Left forelimb (tissue), 1 donor: ENCODE results near the gene FRMD6.
A peak's percentile ranks its signal among the peaks of the same experiment; 100 is the strongest.

Source experiments
- DNase-seq: peaks from one replicate; pipeline ENCODE4 v3.0.0-alpha.2; 2018; ENCODE audit warnings: low spot score

Gene FRMD6

DNA sequence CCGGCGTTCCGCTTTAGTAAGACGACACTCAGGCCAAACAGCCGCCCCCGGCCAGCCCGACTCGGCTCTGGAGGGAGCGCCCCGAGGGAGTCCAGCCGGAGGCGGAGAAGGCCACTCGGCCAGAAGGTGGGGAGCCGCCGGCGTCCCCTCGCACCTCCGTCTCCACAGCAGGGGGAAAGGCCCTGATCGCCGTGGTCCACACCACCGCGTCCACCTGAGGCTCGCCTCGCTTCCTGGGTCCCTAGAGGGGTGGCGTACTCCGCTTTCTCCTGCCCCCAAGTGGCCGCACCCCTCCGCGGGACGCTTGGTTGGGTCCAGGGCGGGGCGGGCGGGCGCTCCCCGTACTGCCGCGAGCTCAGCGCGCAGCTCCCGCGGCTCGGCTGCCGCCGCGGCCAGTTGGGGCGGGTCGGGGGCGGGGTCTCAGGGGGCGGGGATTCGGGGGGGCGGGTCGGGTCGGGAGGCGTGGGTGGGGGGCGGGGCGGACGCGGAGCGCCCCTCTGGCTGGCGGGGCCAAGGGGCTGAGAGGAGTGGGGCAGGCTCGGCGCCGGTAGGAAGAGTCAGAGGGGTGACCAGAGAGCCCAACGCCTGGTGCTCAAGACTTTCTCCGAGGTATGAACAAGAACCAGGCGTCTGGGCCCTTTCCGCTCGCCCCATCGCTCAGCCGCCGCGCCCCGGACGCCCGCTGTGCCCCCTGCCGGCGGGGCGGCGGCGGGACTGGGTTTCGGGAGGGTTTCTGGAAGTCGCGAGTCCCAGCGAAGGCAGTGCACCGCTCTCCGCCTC lies at the start of gene FRMD6:
TSS of gene FRMD6 (plus strand) at position 523 of the 780 bp plus-strand sequence. CDS start 37,927 bp downstream, outside the sequence.
- peak; percentile 94 for DNase-seq

DNA sequence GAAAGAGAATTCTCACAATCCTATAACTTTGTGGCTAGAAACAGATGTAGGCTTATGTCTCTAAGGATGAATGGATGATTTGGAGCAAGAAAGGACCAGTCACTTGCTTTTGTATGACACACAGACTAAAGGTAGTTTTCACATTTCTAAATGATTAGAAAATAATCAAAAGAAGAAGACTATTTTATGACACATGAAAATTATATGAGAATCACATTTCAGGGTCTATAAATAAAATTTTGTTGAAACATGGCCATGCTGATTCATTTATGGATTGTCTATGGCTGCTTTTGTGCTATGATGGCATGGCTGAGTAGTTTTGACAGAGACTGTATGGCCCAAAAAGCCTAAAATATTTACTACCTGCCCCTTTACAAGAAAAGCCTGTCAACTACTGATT lies 49.4 kb upstream of the FRMD6 start:
- no peak for DNase-seq

DNA sequence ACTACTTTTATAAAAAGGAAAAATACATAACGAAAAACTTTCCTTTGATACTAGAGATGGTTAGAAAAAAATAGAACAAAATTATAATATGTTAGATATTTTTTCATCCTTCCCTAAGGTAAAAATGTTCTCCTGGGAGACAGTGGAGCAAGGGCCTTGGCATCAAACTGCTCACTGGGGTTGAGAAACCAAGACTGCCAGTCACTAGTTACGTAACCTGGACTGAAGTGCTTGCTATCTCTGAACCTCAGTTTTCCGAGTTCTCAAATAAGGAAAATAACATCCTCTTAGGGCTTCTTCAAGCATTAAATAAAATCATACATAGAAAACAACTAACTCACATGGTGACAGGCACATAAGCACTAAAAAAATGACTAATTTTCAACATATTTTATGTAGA lies 48.2 kb upstream of the FRMD6 start:
- no peak for DNase-seq

DNA sequence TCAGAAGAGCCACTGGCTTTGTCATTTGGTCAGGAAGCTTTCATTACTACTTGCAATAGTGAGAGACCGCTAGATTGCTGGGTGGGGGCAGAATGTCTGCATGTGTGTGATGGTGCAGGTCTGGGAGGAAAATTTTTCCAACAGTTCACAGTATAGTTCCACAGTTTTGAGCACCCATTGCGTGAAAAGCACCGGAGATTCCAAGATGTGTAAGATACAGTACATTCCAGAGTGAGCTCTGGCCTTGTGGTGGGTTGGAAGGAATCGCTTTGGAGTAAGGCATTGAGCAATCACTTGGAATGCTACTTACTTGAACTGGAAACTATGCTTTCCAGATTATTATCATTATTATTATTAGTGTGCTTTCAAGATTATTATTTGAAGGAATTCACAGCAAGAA lies 47.6 kb upstream of the FRMD6 start:
- DNase-seq = no peak

DNA sequence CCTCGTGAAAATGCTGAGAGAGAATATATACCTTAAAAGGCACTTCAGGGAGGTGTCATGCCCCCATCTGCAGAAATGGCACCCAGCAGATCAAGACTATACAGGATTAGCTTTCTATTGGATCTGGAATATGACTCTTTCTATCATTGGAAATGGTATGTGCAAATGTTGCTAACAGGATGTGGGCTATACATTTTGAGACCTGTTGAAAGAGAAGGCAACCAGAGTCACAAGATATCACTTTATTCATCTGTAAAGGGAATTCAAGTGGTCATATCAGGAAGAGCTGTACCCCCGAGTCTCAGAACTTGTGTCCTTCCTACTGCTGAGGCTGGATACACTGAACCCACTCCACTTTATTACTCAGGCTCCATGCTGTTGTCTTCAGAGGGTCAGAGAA lies 46.1 kb upstream of the FRMD6 start:
- no peak for DNase-seq

DNA sequence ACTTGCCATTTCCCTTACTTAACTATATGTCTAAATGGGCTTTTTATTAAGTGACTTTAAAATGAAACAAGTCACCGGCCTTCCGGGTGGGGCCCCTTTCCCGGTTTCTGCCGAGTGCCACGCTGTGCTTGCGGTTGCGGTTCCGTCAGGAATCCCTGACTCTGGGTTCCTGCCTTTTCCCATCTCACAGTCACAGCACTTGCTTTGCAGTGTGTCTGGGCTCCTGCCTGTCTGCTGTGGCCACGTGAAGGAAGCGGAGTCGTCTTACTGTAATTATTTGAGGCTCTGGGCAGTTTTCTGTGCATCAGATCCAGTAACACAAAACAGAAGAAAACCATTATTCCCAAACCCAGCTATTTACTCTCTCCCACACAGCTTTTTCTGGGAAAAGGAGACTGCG lies 44.0 kb upstream of the FRMD6 start:
- DNase-seq = peak; percentile 75

DNA sequence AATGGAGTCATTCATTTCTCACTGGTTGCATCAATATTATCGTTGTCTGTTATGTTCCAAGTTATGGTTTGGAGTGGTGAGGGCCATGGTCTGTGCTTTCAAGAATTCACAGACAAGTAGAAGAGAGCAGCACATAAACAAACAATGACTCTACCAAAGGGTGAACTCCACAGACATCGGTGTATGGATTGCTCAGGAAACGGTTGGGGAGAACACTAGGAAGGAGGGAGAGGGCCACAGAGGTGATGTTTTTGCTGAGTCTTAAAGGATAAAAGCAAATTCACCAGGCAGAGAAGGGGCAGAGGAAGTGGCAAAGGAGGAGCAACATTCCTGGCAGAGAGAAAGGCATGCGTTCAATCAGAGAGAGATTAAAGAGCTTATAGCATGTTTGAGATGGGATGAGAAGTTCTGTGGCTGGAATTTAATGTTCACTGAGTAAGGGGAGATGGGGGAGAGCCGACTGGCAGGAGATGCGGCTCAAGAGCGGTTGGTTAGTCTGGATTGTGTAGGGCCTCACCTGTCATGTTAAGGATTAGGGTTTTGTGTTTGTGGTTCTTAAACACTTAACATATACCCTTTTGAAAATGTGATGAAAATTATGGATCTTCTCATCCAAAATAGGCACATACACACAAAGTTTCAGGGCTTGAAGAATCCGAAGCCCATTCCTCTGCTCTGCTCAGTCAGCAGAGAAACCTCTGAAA lies 42.3 kb upstream of the FRMD6 start:
- no peak for DNase-seq

DNA sequence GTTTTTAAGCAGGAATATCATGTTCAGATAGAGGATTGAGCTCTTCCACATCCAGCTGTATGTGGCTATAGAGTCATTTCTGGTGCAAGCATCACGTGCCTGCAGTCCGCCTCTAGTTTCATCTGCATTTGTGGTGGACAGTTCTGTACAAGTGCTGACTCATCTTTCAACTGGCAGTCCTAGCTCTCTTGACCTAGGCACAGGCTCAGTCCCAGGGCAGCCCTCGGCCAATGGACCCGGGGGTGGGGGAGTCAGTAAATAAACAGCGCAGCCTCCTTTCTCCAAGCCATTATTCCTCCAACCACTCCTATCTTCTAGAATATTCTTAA lies 41.8 kb upstream of the FRMD6 start:
- DNase-seq = no peak

DNA sequence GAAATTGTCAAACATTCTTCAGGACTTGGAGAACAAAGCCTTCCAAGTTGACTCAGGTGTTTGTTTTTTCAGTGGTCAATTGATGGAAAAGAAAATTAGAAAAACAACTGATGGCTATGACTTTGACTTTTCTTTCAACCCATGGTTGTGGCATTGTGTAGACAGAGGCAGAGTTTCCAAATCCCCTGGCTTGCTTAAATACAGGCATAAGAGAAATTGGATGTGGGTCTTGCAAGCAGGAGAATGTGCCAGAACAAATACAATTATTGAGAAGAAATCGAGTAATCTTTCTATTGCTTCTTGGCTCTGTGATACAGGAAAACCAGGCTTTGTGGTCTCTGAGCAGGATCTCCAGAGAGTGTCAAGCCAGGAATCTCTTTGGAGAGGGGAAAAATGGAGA lies 40.9 kb upstream of the FRMD6 start:
- no peak for DNase-seq

DNA sequence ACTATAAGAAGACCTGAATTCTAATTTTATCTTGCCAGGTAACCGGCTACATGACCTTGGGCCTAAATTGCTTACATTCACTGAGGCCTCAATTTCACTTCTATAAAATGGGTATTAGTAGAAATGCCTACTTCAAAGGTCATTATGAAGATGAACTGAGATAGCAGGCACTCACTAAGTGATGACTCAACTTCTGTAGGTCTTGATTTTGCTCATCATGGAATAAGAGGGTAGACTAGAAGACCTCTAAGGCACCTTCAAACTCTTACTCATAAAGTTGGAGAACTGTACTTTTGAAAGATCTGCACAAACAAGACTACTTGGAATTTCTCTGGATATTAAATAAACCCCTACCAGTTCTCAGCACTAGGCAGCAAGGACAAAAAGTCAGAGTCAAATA lies 39.3 kb upstream of the FRMD6 start:
- DNase-seq = no peak

DNA sequence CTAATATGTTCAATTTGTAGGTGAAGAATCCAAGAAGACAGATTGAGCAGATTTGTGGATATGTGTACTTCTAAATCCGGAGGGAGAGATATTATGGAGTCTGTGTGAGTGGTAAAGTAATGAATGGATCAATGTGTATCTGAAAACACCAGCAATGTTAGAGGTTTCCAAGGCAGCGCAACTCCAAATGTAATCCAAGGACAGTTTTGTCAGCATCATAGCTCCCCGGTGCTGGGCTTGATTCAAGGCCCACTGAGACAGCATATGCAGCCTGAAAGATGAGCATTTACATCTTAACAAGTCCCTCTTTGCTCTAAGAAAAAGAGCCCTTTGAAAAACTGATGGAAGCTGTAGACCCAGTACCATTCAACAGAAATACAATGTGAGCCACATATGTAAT lies 38.3 kb upstream of the FRMD6 start:
- no peak for DNase-seq

DNA sequence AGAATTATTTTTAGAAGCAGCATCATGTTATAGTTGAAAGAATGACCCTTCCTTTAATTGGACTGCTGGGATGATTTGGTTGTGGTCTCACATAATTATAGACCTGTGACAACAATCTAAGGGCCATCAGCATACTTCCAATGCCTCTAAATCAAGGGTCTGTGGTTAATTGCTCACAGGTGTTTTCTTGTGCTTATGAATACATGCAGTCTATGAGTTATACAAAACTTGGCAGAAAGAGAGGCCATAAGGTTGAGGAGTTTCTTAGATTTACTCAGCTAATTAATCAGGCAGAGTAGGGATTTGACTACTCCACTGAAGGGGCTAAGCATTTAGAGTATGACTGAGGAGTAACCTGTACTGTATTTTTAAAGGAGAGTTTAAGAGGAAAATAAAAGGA lies 37.0 kb upstream of the FRMD6 start:
- DNase-seq = no peak

DNA sequence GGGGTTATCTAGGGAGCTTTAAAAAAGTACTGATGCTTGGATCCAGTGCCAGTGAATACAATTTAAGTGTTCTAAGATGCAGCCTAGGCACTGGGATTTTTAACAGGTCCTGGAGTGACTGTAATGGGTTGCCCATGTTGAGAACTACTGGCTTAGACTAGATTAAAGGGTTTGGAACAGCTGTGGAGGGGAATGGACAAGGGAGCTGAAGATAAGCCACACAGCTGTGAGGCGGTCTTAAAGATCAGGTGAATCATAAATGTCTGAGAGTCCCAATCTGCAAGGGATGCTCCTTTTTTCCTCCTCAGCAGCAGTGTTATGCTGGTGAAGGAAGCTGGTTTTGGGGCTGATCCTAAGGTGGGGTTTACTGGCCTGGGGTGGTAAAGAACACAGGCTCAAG lies 35.5 kb upstream of the FRMD6 start:
- no peak for DNase-seq

DNA sequence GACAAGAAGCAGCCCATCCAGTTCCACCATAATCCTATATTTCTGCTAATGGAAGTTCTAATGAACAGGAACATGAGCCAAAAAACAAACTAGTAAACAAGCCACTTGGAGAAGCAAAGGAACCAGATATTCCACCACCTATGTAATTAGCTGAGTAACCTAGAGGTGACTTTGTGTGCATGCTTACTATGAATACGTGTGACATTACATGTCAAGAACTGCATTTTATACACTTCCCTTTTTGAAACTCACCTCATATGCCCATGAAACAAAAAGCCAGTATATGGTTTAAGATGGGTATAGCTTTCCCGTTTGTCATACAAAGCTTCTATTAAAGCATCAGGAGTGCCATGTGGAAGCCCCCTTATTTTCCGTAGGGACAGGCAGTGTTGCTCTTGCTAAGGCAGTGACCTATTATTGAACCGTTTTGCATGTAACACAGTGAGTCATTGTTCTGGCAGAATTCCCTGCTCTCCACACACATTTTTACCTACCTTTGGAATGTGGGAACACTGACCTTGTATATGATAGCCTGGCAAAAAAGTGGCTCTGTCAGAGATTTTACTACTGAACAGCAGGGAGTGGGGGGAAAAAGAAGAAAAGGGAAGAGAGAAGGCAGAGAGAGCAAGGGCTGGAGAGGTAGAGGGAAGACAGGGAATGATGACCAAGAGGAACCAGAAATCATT lies 34.8 kb upstream of the FRMD6 start:
- no peak for DNase-seq

DNA sequence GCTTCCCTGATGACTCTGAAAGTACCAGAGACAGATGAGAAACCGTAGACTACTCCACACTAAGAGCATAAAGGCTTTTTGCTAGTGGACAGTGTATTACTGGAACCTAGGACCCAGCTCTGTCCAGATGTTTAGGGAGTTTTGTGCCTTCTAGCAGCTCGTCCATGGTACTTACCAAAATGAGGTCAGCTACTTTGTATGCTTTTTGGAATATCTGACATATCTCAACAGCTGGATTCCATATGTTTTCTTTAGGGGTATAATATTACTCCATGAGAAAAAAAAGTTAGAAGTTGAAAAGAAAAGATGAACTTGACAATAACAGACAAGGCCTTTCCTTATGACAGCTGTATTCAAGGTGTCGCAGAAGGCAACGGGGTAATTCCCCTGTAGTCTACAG lies 32.1 kb upstream of the FRMD6 start:
- DNase-seq = no peak

DNA sequence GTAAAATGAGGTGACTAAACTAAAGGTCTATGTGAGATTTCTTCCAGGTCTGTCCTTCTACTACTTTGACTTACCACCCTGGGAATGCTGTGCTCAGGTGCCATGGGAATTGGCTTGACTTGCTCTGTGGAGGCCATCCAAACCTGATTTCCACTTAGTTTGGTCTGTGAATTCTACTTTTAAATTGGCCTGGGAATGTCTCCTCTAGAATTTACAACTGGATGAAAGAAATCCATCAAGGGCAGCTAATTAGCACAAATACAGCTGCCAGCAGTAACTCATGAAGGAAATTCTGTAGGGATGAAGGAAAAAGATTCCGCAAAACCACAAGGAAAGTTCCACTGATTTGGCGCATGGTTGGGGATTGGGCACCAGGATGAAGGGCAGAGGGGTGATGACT lies 31.7 kb upstream of the FRMD6 start:
- DNase-seq = no peak

DNA sequence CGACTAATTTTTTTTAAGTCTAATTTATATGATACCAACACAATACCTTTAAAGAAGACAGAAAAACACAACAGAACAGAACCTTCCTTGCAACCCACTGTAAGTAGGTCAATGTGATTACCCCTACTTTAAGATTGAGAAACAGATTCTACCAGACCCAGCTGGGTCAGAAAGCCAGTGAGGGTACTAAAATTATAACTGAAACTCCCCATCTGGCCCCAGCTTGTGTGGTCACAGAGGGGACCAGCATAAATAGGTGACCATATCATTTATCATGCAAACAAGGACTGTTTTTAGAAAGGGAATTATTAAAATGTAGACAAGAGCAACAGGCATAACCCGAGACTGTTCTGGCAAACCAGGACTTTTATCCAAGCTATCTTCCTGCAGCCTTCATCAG lies 30.1 kb upstream of the FRMD6 start:
- no peak for DNase-seq

DNA sequence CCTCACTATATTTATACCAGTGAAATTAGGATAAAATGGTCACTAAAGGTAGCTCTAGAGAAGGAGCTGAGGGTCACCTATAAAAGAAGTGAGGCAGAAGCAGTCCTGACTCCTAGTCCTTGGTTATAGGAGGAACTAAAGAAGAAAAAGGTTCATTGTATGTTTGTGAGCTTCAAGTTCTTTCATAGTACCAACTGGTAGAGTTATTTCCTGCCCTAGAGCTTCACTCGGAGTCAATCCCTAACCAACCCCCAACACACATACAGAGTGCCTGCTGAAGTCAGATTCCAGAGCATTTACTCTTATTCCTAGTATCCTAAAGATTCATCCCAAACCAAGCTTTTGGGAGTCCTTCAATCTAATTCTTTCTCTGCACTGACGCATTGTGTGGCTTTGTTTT lies 29.3 kb upstream of the FRMD6 start:
- no peak for DNase-seq

DNA sequence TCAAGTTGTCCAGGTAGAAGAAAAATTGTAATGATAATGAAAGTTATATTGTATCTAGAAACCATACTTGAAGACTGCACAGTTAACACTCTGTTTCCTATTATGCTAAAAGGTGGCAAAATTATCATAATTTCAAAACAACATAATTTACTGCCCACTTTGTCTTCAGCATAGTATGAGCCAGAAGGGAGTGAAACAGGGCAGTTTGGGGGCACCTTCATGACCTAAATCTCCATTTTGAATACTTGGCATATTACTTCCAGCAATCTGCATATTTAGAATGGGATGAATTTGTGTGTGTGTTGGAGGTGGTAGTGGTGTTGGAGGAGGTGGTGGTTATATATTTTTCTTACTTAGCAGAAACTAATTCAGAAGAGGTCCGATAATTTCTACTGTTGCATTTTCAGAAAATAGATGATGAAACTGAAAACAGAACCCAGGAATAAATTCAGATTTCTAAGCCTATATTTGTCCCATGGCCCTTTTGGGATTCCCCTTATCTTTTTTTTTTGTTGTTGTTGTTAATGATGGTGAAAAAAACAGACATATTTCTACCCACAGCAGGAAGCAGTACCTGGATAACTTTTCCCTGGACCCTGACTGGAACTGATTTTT lies 26.6 kb upstream of the FRMD6 start:
- DNase-seq = no peak

DNA sequence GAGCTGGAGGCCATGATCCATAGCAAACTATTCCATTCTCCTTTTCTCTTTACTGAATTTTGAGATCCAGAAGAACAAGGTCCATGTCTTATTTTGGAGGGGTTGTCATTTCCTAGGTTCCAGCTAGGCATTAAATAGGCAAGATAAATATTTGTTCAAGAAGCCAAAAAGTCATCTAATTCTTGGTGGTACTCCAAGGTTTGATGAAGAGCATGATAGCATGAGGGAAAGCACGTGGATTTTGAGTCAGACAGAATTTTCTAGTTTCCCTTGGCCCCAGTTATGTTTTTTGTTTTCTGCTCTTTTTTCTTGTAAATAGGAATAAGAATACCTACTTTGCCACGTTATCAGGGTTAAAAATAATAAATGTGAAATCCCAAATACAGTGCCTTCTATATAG lies 25.5 kb upstream of the FRMD6 start:
- no peak for DNase-seq

DNA sequence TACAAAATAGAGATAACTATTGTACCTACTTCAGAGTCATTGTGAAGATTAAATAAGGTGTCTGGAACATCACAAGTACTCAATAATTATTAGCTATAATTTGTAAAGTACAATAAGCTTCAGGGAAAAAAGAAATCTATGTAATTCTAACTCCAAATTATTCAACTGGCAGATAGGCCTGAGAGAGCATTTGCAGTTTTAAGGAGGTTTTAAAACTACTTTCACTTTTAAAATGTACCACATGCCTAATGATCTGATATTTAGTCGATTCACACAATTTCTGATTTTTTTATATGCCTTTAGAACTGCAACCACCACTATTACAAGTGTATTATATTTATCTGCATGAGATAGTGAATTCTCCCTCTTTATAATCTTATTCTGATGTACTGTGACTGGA lies 24.9 kb upstream of the FRMD6 start:
- no peak for DNase-seq

DNA sequence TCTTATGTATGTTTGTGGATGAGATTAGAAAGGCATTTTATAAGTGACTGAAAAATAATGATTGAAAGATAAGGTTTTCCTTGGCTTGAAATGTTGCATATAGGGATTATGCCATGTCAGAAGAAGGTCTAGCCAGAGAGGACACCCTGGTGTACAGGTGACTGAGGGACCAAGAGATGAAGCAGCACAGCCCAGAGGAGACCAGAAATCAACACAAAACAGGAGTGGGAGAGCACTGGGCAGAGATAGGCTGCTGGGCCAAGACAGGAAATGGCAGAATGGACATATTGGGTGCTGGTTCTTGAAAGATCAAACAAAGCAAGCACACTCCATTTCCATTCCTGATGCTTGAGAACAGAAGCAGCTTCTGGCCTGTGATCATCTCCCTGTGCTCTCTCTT lies 24.4 kb upstream of the FRMD6 start:
- no peak for DNase-seq

DNA sequence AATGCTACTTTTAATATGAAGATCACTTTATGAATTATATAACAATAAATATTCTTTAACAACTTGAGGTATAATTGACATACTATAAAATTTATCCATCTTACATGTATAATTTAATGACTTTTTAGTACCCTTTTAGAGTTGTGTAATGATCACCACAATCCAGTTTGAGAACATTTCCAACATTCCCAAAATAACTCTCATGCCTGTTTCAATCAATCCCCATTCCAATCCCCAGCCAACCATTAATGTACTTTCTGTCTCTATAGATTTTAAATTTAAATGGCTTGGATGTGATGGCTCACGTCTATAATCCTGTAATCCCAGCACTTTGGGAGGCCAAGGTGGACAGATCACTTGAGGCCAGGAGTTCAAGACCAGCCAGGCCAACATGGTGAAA lies 23.5 kb upstream of the FRMD6 start:
- no peak for DNase-seq
